Right lobe of liver (tissue), 6 donors: ENCODE data around the gene BRSK2. TPM values are rescaled to one million over a fixed set of nuclear protein-coding genes. Genes with fewer than 3 reads are reported as not detected.

Experiments
- ATAC-seq, 4 donors: fragments of 200-7000 bp; cut with Tn5 transposase; one replicate each; pipeline ENCODE4 v1.9.1; 2020; ENCODE audit warnings: mild to moderate bottlenecking in 4 of 4, moderate library complexity in 4 of 4
- DNase-seq, 3 donors: peaks; one replicate each; pipeline ENCODE4 v3.0.0-alpha.2; 2020
- H3K27ac ChIP-seq, 3 donors: fragments of 200-600 bp; one replicate each; pipeline ENCODE4 v1.8.0; 2022
- H3K27me3 ChIP-seq, 2 donors: fragments of 200-600 bp; one replicate each; pipeline ENCODE4 v1.8.0; 2022
- H3K36me3 ChIP-seq, 4 donors: fragments of 200-600 bp; sonication (generic) in 1 of 4; one replicate each; pipeline versions ENCODE4 v1.5.1 to v1.8.0; 2017 to 2022; ENCODE audit warnings: control low read depth in 1 of 4
- H3K4me1 ChIP-seq, 4 donors: fragments of 200-600 bp; sonication (generic) in 1 of 4; one replicate each; pipeline versions ENCODE4 v1.5.1 to v1.8.0; 2017 to 2022; ENCODE audit warnings: control low read depth in 1 of 4
- H3K4me3 ChIP-seq, 3 donors: fragments of 200-600 bp; one replicate each; pipeline ENCODE4 v1.8.0; 2022
- H3K9me3 ChIP-seq, 4 donors: fragments of 200-600 bp; sonication (generic) in 1 of 4; one replicate each; pipeline versions ENCODE4 v1.5.1 to v1.8.0; 2017 to 2022; ENCODE audit warnings: control low read depth in 1 of 4
- CTCF ChIP-seq, 4 donors: fragments of 200-600 bp in 3 of 4; fragments of 450-650 bp in 1 of 4; IDR thresholded peaks; one replicate each; pipeline versions ENCODE4 v1.5.1 to v1.8.0; 2016 to 2022; ENCODE audit warnings: antibody characterized with exemption in 4 of 4, mild to moderate bottlenecking in 2 of 4
- POLR2A ChIP-seq: fragments of 450-650 bp; IDR thresholded peaks from one replicate; pipeline ENCODE4 v1.6.1; 2017; ENCODE audit warnings: antibody characterized with exemption, mild to moderate bottlenecking
- WGBS: methylation state at CpG from one replicate; pipeline ENCODE4 v1.1.6; 2018; ENCODE audit warnings: low coverage, low lambda C conversion rate; ENCODE audit not compliant: insufficient coverage; ENCODE audit errors: missing lambda C conversion rate; 5-methylcytosine and 5-hydroxymethylcytosine counted together
- intact Hi-C, 2 donors: fragments of 100-400 bp; cut with DNase I; formaldehyde crosslinking; loops; one replicate each; pipeline versions ENCODE4 v1.11.2 to v1.14.1; 2022
- total RNA-seq, 6 experiments: library from RNA; depleted of rRNA in 2 of 6; stranded (reverse); fragments of >200 nt in 2 of 6; fragmentation: NEBNext Ultra II Directional in 3 of 6; extraction: Animal tissue kit (Norgen Biotek cat#: 25700) in 3 of 6; gene quantifications; one replicate each; pipeline versions ENCODE4 v1.1.0 to v1.2.4, GENCODE V29; 2016 to 2023
- donor health status: DM: no; HTN: yes; CAD: no.
- donor health status: DM: no; HTN: no; CAD: no.
- donor health status: DM: no; HTN: no; CAD: no.
- donor health status: DM: no; HTN: yes; CAD: no.
- donor health status: DM: no; HTN: yes; CAD: no.

The BRSK2 gene
- total RNA-seq, 6 experiments from 2014 or later, result 0.12 to 0.49 TPM; not detected in 4

- Histone ChIP-seq H3K4me1 (no peaks in the 10 kb centered on the region), H3K9me3 (no peaks in the 10 kb centered on the region), H3K36me3 (no peaks in the 10 kb centered on the region), H3K4me3 (no peak overlapping the region), H3K27ac (no peak overlapping the region), H3K27me3 (no peaks in the 10 kb centered on the region)
- ATAC-seq (no peak), DNase-seq (no peak)
- no CpG with 5 or more reads among the region's 16 CpGs for WGBS
- intact Hi-C loops, result no loop called here
- no peak for TF ChIP-seq CTCF (IDR thresholded peaks at IDR 0.05)
- no peak for TF ChIP-seq POLR2A
Observed at GRCh38 chr11:1403078-1403620, 13.4 kb downstream of the BRSK2 start.

GRCh38 chr11:1403721-1404460, 14.2 kb downstream of the BRSK2 start:
- WGBS, result 40% methylated on average over 8 of the region's 23 CpGs
- no peak for DNase-seq
- no peak overlapping the region for H3K4me3 ChIP-seq

GRCh38 chr11:1404461-1405185, 14.9 kb downstream of the BRSK2 start:
- no peak for TF ChIP-seq POLR2A
- TF ChIP-seq CTCF (IDR thresholded peaks at IDR 0.05), result no peak
- no peaks in the 10 kb centered on the region for H3K36me3 ChIP-seq
- H3K9me3 ChIP-seq, result no peaks in the 10 kb centered on the region
- no peaks in the 10 kb centered on the region for H3K27me3 ChIP-seq
- intact Hi-C loops, result no loop called here
- no peak overlapping the region for H3K4me3 ChIP-seq
- ATAC-seq (no peak), DNase-seq (no peak)
- no peak overlapping the region for H3K27ac ChIP-seq
- 40% methylated on average over 4 of the region's 25 CpGs for WGBS
- no peaks in the 10 kb centered on the region for H3K4me1 ChIP-seq

More at GRCh38 chr11:1403721-1404460, 14.2 kb downstream of the BRSK2 start:
- Histone ChIP-seq H3K9me3 (no peaks in the 10 kb centered on the region), H3K36me3 (no peaks in the 10 kb centered on the region), H3K4me1 (no peaks in the 10 kb centered on the region), H3K27me3 (no peaks in the 10 kb centered on the region), H3K27ac (no peak overlapping the region)
- no peak for ATAC-seq
- intact Hi-C loops, result no loop called here
- TF ChIP-seq POLR2A, result no peak
- TF ChIP-seq CTCF (IDR thresholded peaks at IDR 0.05), result no peak

- WGBS, result 60% methylated on average over 1 of the region's 24 CpGs
- Histone ChIP-seq H3K9me3 (no peaks in the 10 kb centered on the region), H3K4me3 (no peak overlapping the region), H3K36me3 (no peaks in the 10 kb centered on the region), H3K27ac (no peak overlapping the region), H3K27me3 (no peaks in the 10 kb centered on the region), H3K4me1 (no peaks in the 10 kb centered on the region)
- intact Hi-C loops, result no loop called here
- TF ChIP-seq CTCF (IDR thresholded peaks at IDR 0.05) (no peak), POLR2A (no peak)
- DNase-seq, result no peak
- no peak for ATAC-seq
Observed at GRCh38 chr11:1405186-1406020, 15.7 kb downstream of the BRSK2 start.
